Duodenal mucosa (tissue), 2 donors: ENCODE data around the gene AFAP1L1.

Source experiments
- H3K27ac ChIP-seq: one replicate; pipeline ENCODE4 v1.7.0; 2013; ENCODE audit warnings: low read depth, low read length
- H3K27me3 ChIP-seq, 2 donors: one replicate each; pipeline ENCODE4 v1.7.0; 2013; ENCODE audit warnings: low read length in 2 of 2, control low read depth in 1 of 2; ENCODE audit not compliant: insufficient read depth in 2 of 2, control insufficient read depth in 1 of 2
- H3K36me3 ChIP-seq, 2 donors: one replicate each; pipeline ENCODE4 v1.7.0; 2013; ENCODE audit warnings: low read length in 2 of 2, control low read depth in 1 of 2; ENCODE audit not compliant: insufficient read depth in 2 of 2, control insufficient read depth in 1 of 2
- H3K4me1 ChIP-seq, 2 donors: one replicate each; pipeline ENCODE4 v1.7.0; 2013; ENCODE audit warnings: low read length in 2 of 2, control low read depth in 1 of 2; ENCODE audit not compliant: insufficient read depth in 2 of 2, control insufficient read depth in 1 of 2
- H3K4me3 ChIP-seq, 2 donors: one replicate each; pipeline ENCODE4 v1.7.0; 2013; ENCODE audit warnings: low read length in 2 of 2, low read depth in 1 of 2
- H3K9ac ChIP-seq, 2 donors: one replicate each; pipeline ENCODE4 v1.7.0; 2013; ENCODE audit warnings: low read length in 2 of 2, low read depth in 1 of 2
- H3K9me3 ChIP-seq, 2 donors: one replicate each; pipeline ENCODE4 v1.7.0; 2013; ENCODE audit warnings: low read length in 2 of 2, control low read depth in 1 of 2; ENCODE audit not compliant: control insufficient read depth in 1 of 2

The AFAP1L1 gene

GRCh38 chr5:149273237-149273636, 1.6 kb downstream of the AFAP1L1 start:
- H3K9ac ChIP-seq = no peak overlapping the region
- peaks cover 4 to 9% of the 10 kb centered on the region in 2 donors for H3K9me3 ChIP-seq
- no peaks in the 10 kb centered on the region for H3K36me3 ChIP-seq
- H3K4me1 ChIP-seq = peaks cover 8 to 9% of the 10 kb centered on the region in 2 donors
- H3K27me3 ChIP-seq = peaks cover 14 to 26% of the 10 kb centered on the region in 2 donors
- H3K4me3 ChIP-seq = no peak overlapping the region
- no peak overlapping the region for H3K27ac ChIP-seq

- Histone ChIP-seq H3K27me3 (peaks cover 14 to 26% of the 10 kb centered on the region in 2 donors), H3K4me1 (peaks cover 8 to 9% of the 10 kb centered on the region in 2 donors), H3K27ac (no peak overlapping the region), H3K36me3 (no peaks in the 10 kb centered on the region), H3K9ac (no peak overlapping the region), H3K4me3 (no peak overlapping the region), H3K9me3 (peaks cover 0 to 3% of the 10 kb centered on the region in 2 donors)
Measured at GRCh38 chr5:149273950-149274349, 2.3 kb downstream of the AFAP1L1 start.

- Histone ChIP-seq H3K27me3 (peaks cover 14 to 26% of the 10 kb centered on the region in 2 donors), H3K9me3 (no peaks in the 10 kb centered on the region), H3K9ac (no peak overlapping the region), H3K4me3 (no peak overlapping the region), H3K36me3 (no peaks in the 10 kb centered on the region), H3K27ac (no peak overlapping the region), H3K4me1 (peaks cover 8 to 9% of the 10 kb centered on the region in 2 donors)
Measured at GRCh38 chr5:149274939-149275338, 3.3 kb downstream of the AFAP1L1 start.

GRCh38 chr5:149277801-149278200, 6.1 kb downstream of the AFAP1L1 start:
- H3K4me3 ChIP-seq = no peak overlapping the region
- H3K27ac ChIP-seq = no peak overlapping the region
- no peak overlapping the region for H3K9ac ChIP-seq
- peaks cover 0 to 10% of the 10 kb centered on the region in 2 donors for H3K27me3 ChIP-seq
- no peaks in the 10 kb centered on the region for H3K9me3 ChIP-seq
- no peaks in the 10 kb centered on the region for H3K4me1 ChIP-seq
- no peaks in the 10 kb centered on the region for H3K36me3 ChIP-seq

GRCh38 chr5:149278451-149279210, 7.0 kb downstream of the AFAP1L1 start:
- Histone ChIP-seq H3K27me3 (peaks cover 0 to 5% of the 10 kb centered on the region in 2 donors), H3K27ac (no peak overlapping the region)

GRCh38 chr5:149279661-149280060, 8.0 kb downstream of the AFAP1L1 start:
- no peak overlapping the region for H3K4me3 ChIP-seq
- H3K27me3 ChIP-seq = peaks cover 0 to 5% of the 10 kb centered on the region in 2 donors
- no peak overlapping the region for H3K9ac ChIP-seq
- H3K4me1 ChIP-seq = no peaks in the 10 kb centered on the region
- no peaks in the 10 kb centered on the region for H3K36me3 ChIP-seq
- no peak overlapping the region for H3K27ac ChIP-seq
- no peaks in the 10 kb centered on the region for H3K9me3 ChIP-seq

More at GRCh38 chr5:149278451-149279210, 7.0 kb downstream of the AFAP1L1 start:
- Histone ChIP-seq H3K4me3 (no peak overlapping the region), H3K9me3 (no peaks in the 10 kb centered on the region), H3K4me1 (no peaks in the 10 kb centered on the region), H3K9ac (no peak overlapping the region), H3K36me3 (no peaks in the 10 kb centered on the region)

GRCh38 chr5:149280124-149280523, 8.5 kb downstream of the AFAP1L1 start:
- no peaks in the 10 kb centered on the region for H3K9me3 ChIP-seq
- no peak overlapping the region for H3K9ac ChIP-seq
- no peak overlapping the region for H3K4me3 ChIP-seq
- H3K4me1 ChIP-seq = no peaks in the 10 kb centered on the region
- H3K27me3 ChIP-seq = peaks cover 0 to 5% of the 10 kb centered on the region in 2 donors
- no peaks in the 10 kb centered on the region for H3K36me3 ChIP-seq
- no peak overlapping the region for H3K27ac ChIP-seq

GRCh38 chr5:149280802-149281201, 9.1 kb downstream of the AFAP1L1 start:
- H3K4me1 ChIP-seq = no peaks in the 10 kb centered on the region
- H3K27me3 ChIP-seq = peaks cover 0 to 5% of the 10 kb centered on the region in 2 donors
- no peaks in the 10 kb centered on the region for H3K36me3 ChIP-seq
- H3K9ac ChIP-seq = no peak overlapping the region
- no peak overlapping the region for H3K4me3 ChIP-seq
- H3K27ac ChIP-seq = no peak overlapping the region
- H3K9me3 ChIP-seq = no peaks in the 10 kb centered on the region

GRCh38 chr5:149282027-149282965, 10.6 kb downstream of the AFAP1L1 start:
- no peaks in the 10 kb centered on the region for H3K9me3 ChIP-seq
- no peaks in the 10 kb centered on the region for H3K36me3 ChIP-seq
- no peak overlapping the region for H3K9ac ChIP-seq
- H3K4me1 ChIP-seq = no peaks in the 10 kb centered on the region
- H3K27me3 ChIP-seq = peaks cover 0 to 5% of the 10 kb centered on the region in 2 donors
- H3K27ac ChIP-seq = no peak overlapping the region
- H3K4me3 ChIP-seq = no peak overlapping the region

- H3K4me1 ChIP-seq = no peaks in the 10 kb centered on the region
- H3K27me3 ChIP-seq = peaks cover 0 to 3% of the 10 kb centered on the region in 2 donors
- no peak overlapping the region for H3K27ac ChIP-seq
- H3K9me3 ChIP-seq = no peaks in the 10 kb centered on the region
- H3K36me3 ChIP-seq = no peaks in the 10 kb centered on the region
- H3K9ac ChIP-seq = no peak overlapping the region
- H3K4me3 ChIP-seq = no peak overlapping the region
Measured at GRCh38 chr5:149282966-149283332, 11.3 kb downstream of the AFAP1L1 start.
